ENCODE results near the gene STARD7. TPM values are rescaled to one million over a fixed set of nuclear protein-coding genes. Genes with fewer than 3 reads are reported as not detected.

The STARD7 gene
- total and polyA plus RNA-seq, 9 of the 15 experiments (the other 6 are each of a cell fraction or from before 2014, with no cell fraction given), result 90.9 to 196 (median 145) TPM

DNA sequence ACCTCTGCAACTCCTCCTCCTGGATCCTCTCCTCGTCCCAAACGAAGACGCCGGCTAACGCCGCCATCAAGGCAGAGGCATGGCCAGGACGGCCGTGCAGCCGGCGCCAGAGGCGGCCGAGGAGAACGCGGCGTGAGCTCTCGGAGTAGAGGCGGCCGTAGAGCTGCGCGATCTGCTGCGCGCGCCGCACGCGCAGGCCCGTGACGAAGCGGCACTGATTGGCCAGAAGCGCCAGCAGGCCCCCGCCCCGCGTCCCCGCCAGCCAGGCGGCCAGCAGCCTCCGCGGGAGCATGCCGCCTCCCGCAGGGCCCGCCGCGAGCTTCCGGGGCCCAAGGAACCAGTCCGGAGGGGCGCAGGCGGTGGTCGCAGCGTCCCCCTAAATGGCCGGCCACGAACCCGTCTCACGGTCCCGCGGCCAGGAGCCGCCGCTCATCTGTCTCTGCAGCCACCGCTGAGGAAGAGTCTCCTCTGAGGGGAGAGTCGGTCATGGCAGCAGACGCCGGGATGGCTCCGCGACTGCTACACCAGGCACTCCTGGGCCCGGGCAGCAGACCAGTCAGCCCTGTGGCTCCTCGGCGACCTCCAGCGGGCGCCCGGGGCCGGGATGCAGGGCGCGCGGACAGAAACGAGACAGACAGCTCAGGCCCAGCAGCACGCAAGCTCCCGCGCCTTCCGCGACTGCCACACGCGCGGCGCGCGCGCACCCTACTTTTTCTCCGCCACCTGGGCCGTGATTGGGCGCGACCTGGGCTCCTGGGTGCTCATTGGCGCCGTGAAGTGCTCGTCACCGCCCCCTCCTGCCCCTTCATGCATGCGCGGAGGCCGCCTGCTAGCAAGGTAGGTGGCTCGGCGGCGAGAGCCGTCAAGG, at the start of gene STARD7 (continued):
- TF ChIP-seq, protein P1, sequence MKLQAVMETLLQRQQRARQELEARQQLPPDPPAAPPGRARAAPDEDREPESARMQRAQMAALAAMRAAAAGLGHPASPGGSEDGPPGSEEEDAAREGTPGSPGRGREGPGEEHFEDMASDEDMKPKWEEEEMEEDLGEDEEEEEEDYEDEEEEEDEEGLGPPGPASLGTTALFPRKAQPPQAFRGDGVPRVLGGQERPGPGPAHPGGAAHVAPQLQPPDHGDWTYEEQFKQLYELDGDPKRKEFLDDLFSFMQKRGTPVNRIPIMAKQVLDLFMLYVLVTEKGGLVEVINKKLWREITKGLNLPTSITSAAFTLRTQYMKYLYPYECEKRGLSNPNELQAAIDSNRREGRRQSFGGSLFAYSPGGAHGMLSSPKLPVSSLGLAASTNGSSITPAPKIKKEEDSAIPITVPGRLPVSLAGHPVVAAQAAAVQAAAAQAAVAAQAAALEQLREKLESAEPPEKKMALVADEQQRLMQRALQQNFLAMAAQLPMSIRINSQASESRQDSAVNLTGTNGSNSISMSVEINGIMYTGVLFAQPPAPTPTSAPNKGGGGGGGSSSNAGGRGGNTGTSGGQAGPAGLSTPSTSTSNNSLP (IDR thresholded peaks at IDR 0.05; ENCODE audit: borderline replicate concordance, low read depth, low read length), result no peak
- TF ChIP-seq, protein P2, sequence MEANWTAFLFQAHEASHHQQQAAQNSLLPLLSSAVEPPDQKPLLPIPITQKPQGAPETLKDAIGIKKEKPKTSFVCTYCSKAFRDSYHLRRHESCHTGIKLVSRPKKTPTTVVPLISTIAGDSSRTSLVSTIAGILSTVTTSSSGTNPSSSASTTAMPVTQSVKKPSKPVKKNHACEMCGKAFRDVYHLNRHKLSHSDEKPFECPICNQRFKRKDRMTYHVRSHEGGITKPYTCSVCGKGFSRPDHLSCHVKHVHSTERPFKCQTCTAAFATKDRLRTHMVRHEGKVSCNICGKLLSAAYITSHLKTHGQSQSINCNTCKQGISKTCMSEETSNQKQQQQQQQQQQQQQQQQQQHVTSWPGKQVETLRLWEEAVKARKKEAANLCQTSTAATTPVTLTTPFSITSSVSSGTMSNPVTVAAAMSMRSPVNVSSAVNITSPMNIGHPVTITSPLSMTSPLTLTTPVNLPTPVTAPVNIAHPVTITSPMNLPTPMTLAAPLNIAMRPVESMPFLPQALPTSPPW (CRISPR knock-in tag; IDR thresholded peaks at IDR 0.05), result peak; percentile 84
- TF ChIP-seq HMG20A (CRISPR knock-in tag; conservative IDR thresholded peaks at IDR 0.05) (no peak), ETS2 (tag; IDR thresholded peaks at IDR 0.05; ENCODE audit: borderline replicate concordance, poor library complexity, severe bottlenecking) (no peak), SMAD2 (IDR thresholded peaks at IDR 0.05; ENCODE audit: low read depth, low read length) (no peak), BCOR (IDR thresholded peaks at IDR 0.05) (peak; percentile 38), TAF7 (tag; IDR thresholded peaks at IDR 0.05) (peak; percentile 73), PHB (CRISPR knock-in tag; IDR thresholded peaks at IDR 0.05) (peak; percentile 74; the same call in 1 of the 2 replicates), RBM17 (IDR thresholded peaks at IDR 0.05; ENCODE audit: borderline replicate concordance, low read depth, low read length) (no peak), GATAD2B (IDR thresholded peaks at IDR 0.05; ENCODE audit: borderline replicate concordance) (peak; percentile 46; the same call in 1 of the 2 replicates), MYC (IDR thresholded peaks at IDR 0.05; ENCODE audit: low read depth, low read length) (peak; percentile 93), MYC (CRISPR knock-in tag; IDR thresholded peaks at IDR 0.05; ENCODE audit: borderline replicate concordance, low read depth) (peak; percentile 98), TCFL5 (CRISPR knock-in tag; conservative IDR thresholded peaks at IDR 0.05) (no peak), ETV5 (CRISPR knock-in tag; IDR thresholded peaks at IDR 0.05; ENCODE audit: low read depth) (peak; percentile 36; the same call in 1 of the 2 replicates), NCOA6 (IDR thresholded peaks at IDR 0.05) (no peak), ZNF780A (CRISPR knock-in tag; IDR thresholded peaks at IDR 0.05) (no peak), SUPT5H (IDR thresholded peaks at IDR 0.05) (peak; percentile 96), TRIM28 (IDR thresholded peaks at IDR 0.05) (no peak), STAT5B (CRISPR knock-in tag; IDR thresholded peaks at IDR 0.05) (no peak), CBX3 (IDR thresholded peaks at IDR 0.05; ENCODE audit: borderline replicate concordance in 1 of 2, low read length in 2 of 2) (no peak), NUFIP1 (IDR thresholded peaks at IDR 0.05; ENCODE audit: partially characterized antibody) (no peak), TEAD4 (IDR thresholded peaks at IDR 0.05; ENCODE audit: low read length) (no peak), TEAD4 (CRISPR knock-in tag; IDR thresholded peaks at IDR 0.05; ENCODE audit: borderline replicate concordance) (peak; percentile 27; the same call in 1 of the 2 replicates)
- TF ChIP-seq, protein P3, sequence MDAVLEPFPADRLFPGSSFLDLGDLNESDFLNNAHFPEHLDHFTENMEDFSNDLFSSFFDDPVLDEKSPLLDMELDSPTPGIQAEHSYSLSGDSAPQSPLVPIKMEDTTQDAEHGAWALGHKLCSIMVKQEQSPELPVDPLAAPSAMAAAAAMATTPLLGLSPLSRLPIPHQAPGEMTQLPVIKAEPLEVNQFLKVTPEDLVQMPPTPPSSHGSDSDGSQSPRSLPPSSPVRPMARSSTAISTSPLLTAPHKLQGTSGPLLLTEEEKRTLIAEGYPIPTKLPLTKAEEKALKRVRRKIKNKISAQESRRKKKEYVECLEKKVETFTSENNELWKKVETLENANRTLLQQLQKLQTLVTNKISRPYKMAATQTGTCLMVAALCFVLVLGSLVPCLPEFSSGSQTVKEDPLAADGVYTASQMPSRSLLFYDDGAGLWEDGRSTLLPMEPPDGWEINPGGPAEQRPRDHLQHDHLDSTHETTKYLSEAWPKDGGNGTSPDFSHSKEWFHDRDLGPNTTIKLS (IDR thresholded peaks at IDR 0.05; ENCODE audit: borderline replicate concordance, low read depth), result peak; percentile 87

Data from K562 (cell line).